GM12874 (cell line): ENCODE results near the gene CORO7.

Experiments used
- CTCF ChIP-seq: IDR thresholded peaks from 2 replicates; pipeline ENCODE4 v1.5.1; 2011; ENCODE audit warnings: low read depth, mild to moderate bottlenecking, control low read depth, low read length, moderate library complexity; ENCODE audit not compliant: insufficient read depth

Gene CORO7

GRCh38 chr16:4411684-4412083, 4.7 kb downstream of the CORO7 start:
- TF ChIP-seq CTCF, result no peak

- no peak for TF ChIP-seq CTCF
These were observed 5.9 kb downstream of the CORO7 start for GRCh38 chr16:4410335-4411075.

- no peak for TF ChIP-seq CTCF
These were observed 7.1 kb downstream of the CORO7 start for GRCh38 chr16:4409081-4409932.

- TF ChIP-seq CTCF, result no peak
These were observed 8.1 kb downstream of the CORO7 start for GRCh38 chr16:4408323-4408690.

- TF ChIP-seq CTCF, result no peak
These were observed 8.7 kb downstream of the CORO7 start for GRCh38 chr16:4407543-4408322.

GRCh38 chr16:4404967-4405696, 11.3 kb downstream of the CORO7 start:
- TF ChIP-seq CTCF, result no peak
